ENCODE results near the gene CCDC171.

CCDC171 gene

DNA sequence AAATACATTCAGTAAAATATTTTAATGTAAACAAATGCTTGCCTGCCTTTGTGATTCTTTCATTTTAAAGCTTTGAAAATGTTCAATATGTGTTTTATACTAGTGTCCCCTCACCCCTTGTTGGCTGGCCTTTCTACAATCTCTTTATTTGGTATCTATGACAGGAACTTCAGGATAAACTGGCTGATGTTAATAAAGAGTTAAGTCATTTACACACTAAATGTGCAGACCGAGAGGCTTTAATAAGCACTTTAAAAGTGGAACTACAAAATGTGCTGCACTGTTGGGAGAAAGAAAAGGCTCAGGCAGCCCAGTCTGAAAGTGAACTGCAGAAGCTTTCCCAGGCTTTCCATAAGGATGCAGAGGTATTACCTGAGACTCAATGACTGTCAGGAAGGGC, 171.8 kb downstream of the CCDC171 start:
- no peaks in the 10 kb centered on the region for H3K79me2 ChIP-seq (ENCODE audit: control insufficient read depth, insufficient read depth, low read length, unreplicated experiment)
- 0 out of 2 replicates have a peak, but pooled peaks cover 2% of the 10 kb centered on the region for H3K36me3 ChIP-seq (ENCODE audit: insufficient read depth, low read length)
- peaks cover 17% of the 10 kb centered on the region for H3K4me1 ChIP-seq (ENCODE audit: control insufficient read depth, insufficient read depth, low read length, unreplicated experiment)
- peak overlapping the region; percentile 94 for H2AFZ ChIP-seq (ENCODE audit: low read length, unreplicated experiment)
- H3K4me3 ChIP-seq (ENCODE audit: low read depth, low read length), result peak overlapping the region; percentile 52
- no peak overlapping the region; the same call in 1 of the 2 replicates for H3K27ac ChIP-seq (ENCODE audit: low read depth, low read length)
- H3K27me3 ChIP-seq (ENCODE audit: insufficient read depth, low read length), result no peaks in the 10 kb centered on the region

DNA sequence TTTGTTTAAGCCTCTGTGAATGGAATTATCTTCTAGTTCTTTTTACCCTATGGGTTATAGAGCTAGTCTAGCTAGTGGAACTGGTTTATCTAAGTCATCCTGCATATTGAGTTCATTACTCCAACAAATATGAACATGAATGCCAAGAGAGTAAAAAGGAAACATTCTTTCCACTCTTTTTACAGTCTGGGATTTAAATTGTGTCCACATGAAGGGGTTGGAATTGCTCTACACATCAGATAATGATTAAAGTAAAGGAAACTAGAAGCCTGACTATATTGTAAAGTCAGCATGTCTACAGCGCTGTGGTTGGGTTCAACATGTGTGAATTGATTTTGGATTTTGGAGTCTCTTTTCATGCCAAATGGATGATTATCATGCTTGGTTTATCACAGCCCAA, 173.1 kb downstream of the CCDC171 start:
- Histone ChIP-seq H3K79me2 (ENCODE audit: control insufficient read depth, insufficient read depth, low read length, unreplicated experiment) (no peaks in the 10 kb centered on the region), H3K4me1 (ENCODE audit: control insufficient read depth, insufficient read depth, low read length, unreplicated experiment) (peaks cover 17% of the 10 kb centered on the region), H3K27me3 (ENCODE audit: insufficient read depth, low read length) (no peaks in the 10 kb centered on the region), H3K36me3 (ENCODE audit: insufficient read depth, low read length) (0 out of 2 replicates have a peak, but pooled peaks cover 2% of the 10 kb centered on the region), H3K27ac (ENCODE audit: low read depth, low read length) (no peak overlapping the region), H3K4me3 (ENCODE audit: low read depth, low read length) (no peak overlapping the region), H2AFZ (ENCODE audit: low read length, unreplicated experiment) (no peak overlapping the region)

DNA sequence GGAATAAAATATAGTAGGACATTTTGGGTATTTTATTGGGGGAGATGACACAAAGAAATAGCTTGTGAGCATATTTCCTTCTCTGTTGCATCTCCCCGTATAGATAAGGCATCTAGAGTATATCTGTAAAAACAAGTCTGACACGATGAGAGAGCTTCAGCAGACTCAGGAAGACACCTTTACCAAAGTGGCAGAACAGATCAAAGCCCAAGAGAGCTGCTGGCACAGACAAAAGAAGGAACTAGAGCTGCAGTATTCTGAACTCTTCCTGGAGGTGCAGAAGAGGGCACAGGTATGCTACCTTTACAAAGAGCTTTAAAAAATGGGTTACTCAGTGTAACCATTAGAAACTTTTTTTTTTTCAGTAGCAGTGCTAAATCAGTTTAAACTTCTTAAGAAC, 176.7 kb downstream of the CCDC171 start:
- Histone ChIP-seq H3K27ac (ENCODE audit: low read depth, low read length) (no peak overlapping the region), H3K4me3 (ENCODE audit: low read depth, low read length) (no peak overlapping the region), H3K27me3 (ENCODE audit: insufficient read depth, low read length) (no peaks in the 10 kb centered on the region), H3K36me3 (ENCODE audit: insufficient read depth, low read length) (0 out of 2 replicates have a peak, but pooled peaks cover 2% of the 10 kb centered on the region), H3K4me1 (ENCODE audit: control insufficient read depth, insufficient read depth, low read length, unreplicated experiment) (peaks cover 6% of the 10 kb centered on the region), H2AFZ (ENCODE audit: low read length, unreplicated experiment) (no peak overlapping the region), H3K79me2 (ENCODE audit: control insufficient read depth, insufficient read depth, low read length, unreplicated experiment) (no peaks in the 10 kb centered on the region)

DNA sequence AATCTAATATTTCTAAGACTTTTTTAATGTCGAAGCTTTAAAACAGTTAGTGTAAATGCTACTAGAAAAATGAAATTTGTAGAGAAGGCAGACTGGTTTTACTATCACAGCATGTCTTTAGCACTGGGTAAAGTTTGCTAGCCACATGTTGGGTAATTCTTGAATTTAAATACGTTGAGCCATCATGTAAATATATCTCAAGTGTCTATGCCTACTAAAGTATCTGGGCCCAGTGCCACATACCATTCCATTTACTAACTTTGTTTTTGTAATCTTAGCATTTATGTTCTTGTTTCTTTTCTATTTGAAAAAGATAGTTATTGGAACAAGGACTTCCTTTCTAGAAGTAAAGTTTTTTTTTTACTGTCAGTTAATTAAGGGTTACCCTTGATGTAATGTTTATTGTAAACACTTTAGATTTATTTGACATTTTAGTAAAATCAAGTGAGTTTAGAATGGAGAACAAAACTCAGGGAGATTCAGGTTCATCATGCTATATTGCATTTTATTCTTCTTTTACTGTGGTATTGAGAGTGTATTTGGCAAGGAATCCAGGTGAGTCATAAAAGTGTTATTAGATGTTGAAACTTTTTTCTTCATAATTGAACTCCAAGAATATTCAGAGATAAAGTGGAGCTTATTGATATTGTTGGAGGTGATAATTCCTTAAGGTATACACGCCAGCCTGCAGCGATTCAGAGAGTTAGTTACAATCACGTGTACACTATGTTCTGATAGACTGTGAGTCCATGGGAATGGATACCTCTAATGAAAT, 182.4 kb downstream of the CCDC171 start:
- Histone ChIP-seq H3K27me3 (ENCODE audit: insufficient read depth, low read length) (no peaks in the 10 kb centered on the region), H3K79me2 (ENCODE audit: control insufficient read depth, insufficient read depth, low read length, unreplicated experiment) (no peaks in the 10 kb centered on the region), H3K27ac (ENCODE audit: low read depth, low read length) (peak overlapping the region; percentile 86), H3K4me1 (ENCODE audit: control insufficient read depth, insufficient read depth, low read length, unreplicated experiment) (peaks cover 39% of the 10 kb centered on the region), H2AFZ (ENCODE audit: low read length, unreplicated experiment) (peak overlapping the region; percentile 41), H3K4me3 (ENCODE audit: low read depth, low read length) (peak overlapping the region; percentile 56), H3K36me3 (ENCODE audit: insufficient read depth, low read length) (no peaks in the 10 kb centered on the region)

DNA sequence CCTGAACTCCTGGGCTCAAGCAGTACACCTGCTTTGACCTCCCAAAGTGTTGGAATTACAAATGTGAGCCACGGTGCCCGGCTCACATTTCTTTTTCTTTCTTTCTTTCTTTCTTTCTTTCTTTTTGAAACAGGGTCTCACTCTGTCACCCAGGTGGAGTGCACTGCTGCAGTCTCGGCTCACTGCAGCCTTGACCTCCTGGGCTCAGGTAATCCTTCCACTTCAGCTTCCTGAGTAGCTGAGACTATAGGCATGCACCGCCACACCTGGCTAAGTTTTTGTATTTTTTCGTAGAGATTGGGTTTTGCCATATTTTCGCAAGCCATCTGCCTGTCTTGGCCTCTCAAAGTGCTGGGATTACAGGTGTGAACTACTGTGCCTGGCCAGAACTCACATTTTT, 183.7 kb downstream of the CCDC171 start:
- Histone ChIP-seq H3K36me3 (ENCODE audit: insufficient read depth, low read length) (no peaks in the 10 kb centered on the region), H3K27me3 (ENCODE audit: insufficient read depth, low read length) (no peaks in the 10 kb centered on the region), H3K27ac (ENCODE audit: low read depth, low read length) (no peak overlapping the region; the same call in 1 of the 2 replicates), H2AFZ (ENCODE audit: low read length, unreplicated experiment) (no peak overlapping the region), H3K4me1 (ENCODE audit: control insufficient read depth, insufficient read depth, low read length, unreplicated experiment) (peaks cover 39% of the 10 kb centered on the region), H3K79me2 (ENCODE audit: control insufficient read depth, insufficient read depth, low read length, unreplicated experiment) (no peaks in the 10 kb centered on the region), H3K4me3 (ENCODE audit: low read depth, low read length) (no peak overlapping the region)

DNA sequence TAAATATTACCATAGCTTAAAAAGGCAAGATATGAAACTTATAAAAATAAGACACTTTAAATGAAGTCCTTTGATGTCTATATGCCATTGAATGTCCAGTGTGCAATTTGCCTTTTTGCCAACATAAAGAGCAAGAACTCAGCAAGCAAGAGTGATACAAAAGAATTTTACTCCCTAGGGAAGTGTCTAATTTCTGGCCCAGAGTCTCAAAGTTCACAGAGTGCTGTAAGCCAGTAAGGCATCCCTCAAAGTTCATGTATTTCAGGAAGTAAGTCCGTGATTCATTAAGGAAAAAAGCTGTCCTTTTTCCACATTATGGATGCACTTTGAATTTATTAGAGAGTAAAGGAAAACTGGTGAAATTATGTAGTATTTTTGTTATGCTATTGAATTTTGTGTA, 185.2 kb downstream of the CCDC171 start:
- peaks cover 39% of the 10 kb centered on the region for H3K4me1 ChIP-seq (ENCODE audit: control insufficient read depth, insufficient read depth, low read length, unreplicated experiment)
- no peak overlapping the region for H3K4me3 ChIP-seq (ENCODE audit: low read depth, low read length)
- no peaks in the 10 kb centered on the region for H3K27me3 ChIP-seq (ENCODE audit: insufficient read depth, low read length)
- no peak overlapping the region for H2AFZ ChIP-seq (ENCODE audit: low read length, unreplicated experiment)
- no peaks in the 10 kb centered on the region for H3K36me3 ChIP-seq (ENCODE audit: insufficient read depth, low read length)
- H3K27ac ChIP-seq (ENCODE audit: low read depth, low read length), result peak overlapping the region; percentile 35
- no peaks in the 10 kb centered on the region for H3K79me2 ChIP-seq (ENCODE audit: control insufficient read depth, insufficient read depth, low read length, unreplicated experiment)

DNA sequence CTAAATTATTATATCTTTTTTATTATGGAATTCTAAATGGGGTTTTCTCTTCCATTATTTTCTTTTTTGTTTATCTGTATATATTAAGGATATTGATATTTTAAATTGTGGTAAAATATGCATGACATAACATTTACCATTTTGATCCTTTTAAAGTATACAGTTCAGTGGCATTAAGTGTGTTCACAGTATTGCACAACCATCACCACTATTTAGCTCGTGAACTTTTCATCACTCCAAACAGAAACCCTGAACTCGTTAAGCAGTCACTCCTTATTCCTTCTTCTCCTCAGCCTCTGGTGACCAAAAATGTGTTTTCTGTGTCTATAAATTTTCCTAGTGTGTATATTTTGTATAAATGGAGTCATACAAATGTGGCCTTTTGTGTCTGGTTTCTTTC, 188.2 kb downstream of the CCDC171 start:
- Histone ChIP-seq H3K4me1 (ENCODE audit: control insufficient read depth, insufficient read depth, low read length, unreplicated experiment) (peaks cover 30% of the 10 kb centered on the region), H3K79me2 (ENCODE audit: control insufficient read depth, insufficient read depth, low read length, unreplicated experiment) (no peaks in the 10 kb centered on the region), H2AFZ (ENCODE audit: low read length, unreplicated experiment) (no peak overlapping the region), H3K27me3 (ENCODE audit: insufficient read depth, low read length) (no peaks in the 10 kb centered on the region), H3K4me3 (ENCODE audit: low read depth, low read length) (no peak overlapping the region), H3K27ac (ENCODE audit: low read depth, low read length) (no peak overlapping the region), H3K36me3 (ENCODE audit: insufficient read depth, low read length) (no peaks in the 10 kb centered on the region)

DNA sequence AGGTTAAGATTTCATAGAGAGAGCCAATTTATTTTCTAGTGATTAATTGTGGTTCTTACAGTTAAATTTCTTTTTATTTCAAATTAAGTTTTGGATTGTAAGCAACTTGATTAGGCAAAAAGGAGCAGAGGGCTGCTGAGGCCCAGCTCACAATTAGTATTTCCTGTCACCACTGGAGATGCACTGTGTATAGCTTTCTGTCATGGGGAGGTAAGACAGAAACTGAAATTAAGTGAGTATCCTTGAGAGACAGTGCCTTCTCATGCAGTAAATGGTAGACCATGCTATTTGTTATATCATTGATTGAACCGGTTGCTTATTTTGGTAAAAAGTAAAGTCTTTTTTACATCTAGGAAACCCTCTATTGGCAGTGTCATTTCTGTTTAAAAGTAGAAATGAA, 190.7 kb downstream of the CCDC171 start:
- Histone ChIP-seq H3K79me2 (ENCODE audit: control insufficient read depth, insufficient read depth, low read length, unreplicated experiment) (no peaks in the 10 kb centered on the region), H3K4me3 (ENCODE audit: low read depth, low read length) (no peak overlapping the region), H2AFZ (ENCODE audit: low read length, unreplicated experiment) (no peak overlapping the region), H3K27me3 (ENCODE audit: insufficient read depth, low read length) (no peaks in the 10 kb centered on the region), H3K27ac (ENCODE audit: low read depth, low read length) (no peak overlapping the region), H3K36me3 (ENCODE audit: insufficient read depth, low read length) (no peaks in the 10 kb centered on the region), H3K4me1 (ENCODE audit: control insufficient read depth, insufficient read depth, low read length, unreplicated experiment) (peaks cover 11% of the 10 kb centered on the region)

DNA sequence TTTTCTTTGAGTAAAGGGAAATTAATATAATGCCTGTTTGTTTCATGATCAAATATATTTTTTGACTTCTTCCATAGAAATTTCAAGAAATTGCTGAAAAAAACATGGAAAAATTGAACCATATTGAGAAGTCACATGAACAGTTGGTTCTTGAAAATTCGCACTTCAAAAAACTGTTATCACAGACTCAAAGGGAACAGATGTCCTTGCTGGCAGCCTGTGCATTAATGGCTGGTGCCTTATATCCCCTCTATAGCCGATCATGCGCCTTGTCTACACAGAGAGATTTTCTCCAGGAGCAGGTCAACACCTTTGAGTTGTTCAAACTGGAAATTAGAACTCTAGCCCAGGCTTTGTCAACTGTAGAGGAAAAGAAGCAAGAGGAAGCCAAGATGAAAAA, 191.4 kb downstream of the CCDC171 start:
- Histone ChIP-seq H3K36me3 (ENCODE audit: insufficient read depth, low read length) (no peaks in the 10 kb centered on the region), H3K79me2 (ENCODE audit: control insufficient read depth, insufficient read depth, low read length, unreplicated experiment) (no peaks in the 10 kb centered on the region), H3K27ac (ENCODE audit: low read depth, low read length) (no peak overlapping the region), H2AFZ (ENCODE audit: low read length, unreplicated experiment) (no peak overlapping the region), H3K4me3 (ENCODE audit: low read depth, low read length) (no peak overlapping the region), H3K4me1 (ENCODE audit: control insufficient read depth, insufficient read depth, low read length, unreplicated experiment) (peaks cover 4% of the 10 kb centered on the region), H3K27me3 (ENCODE audit: insufficient read depth, low read length) (no peaks in the 10 kb centered on the region)

DNA sequence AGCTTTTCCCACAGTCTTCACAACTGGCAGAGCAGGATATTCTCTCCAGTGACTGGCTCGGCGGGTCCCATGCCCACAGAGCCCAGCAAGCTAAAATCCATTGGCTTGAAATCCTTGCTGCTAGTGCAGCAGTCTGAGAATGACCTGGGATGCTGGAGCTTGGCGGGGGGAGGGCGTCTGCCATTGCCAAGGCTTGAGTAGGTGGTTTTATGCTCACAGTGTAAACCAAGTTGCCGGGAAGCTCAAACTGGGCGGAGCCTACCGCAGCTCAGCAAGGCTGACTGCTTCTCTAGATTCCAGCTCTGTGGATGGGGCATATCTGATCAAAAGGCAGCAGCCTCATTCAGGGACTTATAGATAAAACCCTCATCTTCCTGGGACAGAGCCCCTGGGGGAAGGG, 194.1 kb downstream of the CCDC171 start:
- H3K4me3 ChIP-seq (ENCODE audit: low read depth, low read length), result no peak overlapping the region
- H3K4me1 ChIP-seq (ENCODE audit: control insufficient read depth, insufficient read depth, low read length, unreplicated experiment), result no peaks in the 10 kb centered on the region
- no peaks in the 10 kb centered on the region for H3K36me3 ChIP-seq (ENCODE audit: insufficient read depth, low read length)
- no peak overlapping the region for H3K27ac ChIP-seq (ENCODE audit: low read depth, low read length)
- no peaks in the 10 kb centered on the region for H3K27me3 ChIP-seq (ENCODE audit: insufficient read depth, low read length)
- H3K79me2 ChIP-seq (ENCODE audit: control insufficient read depth, insufficient read depth, low read length, unreplicated experiment), result no peaks in the 10 kb centered on the region
- H2AFZ ChIP-seq (ENCODE audit: low read length, unreplicated experiment), result no peak overlapping the region

DNA sequence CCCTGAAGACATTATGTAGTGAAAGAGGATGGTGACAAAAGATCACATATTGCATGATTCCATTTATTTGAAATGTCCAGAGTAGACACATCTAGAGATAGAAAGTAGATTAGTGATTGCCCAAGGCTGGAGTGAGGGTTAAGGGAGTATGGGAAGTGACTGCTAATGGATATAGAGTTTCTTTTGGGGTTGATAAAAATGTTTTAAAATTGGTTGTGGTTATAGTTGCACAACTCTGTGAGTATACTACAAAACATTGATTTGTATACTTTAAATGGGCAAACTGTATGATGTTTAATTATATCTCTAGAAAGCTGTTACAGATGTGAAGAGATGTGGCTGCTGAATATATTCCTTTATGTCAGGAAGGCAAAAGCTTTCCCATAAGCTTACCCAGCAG, 202.8 kb downstream of the CCDC171 start:
- no peaks in the 10 kb centered on the region for H3K36me3 ChIP-seq (ENCODE audit: insufficient read depth, low read length)
- no peak overlapping the region for H2AFZ ChIP-seq (ENCODE audit: low read length, unreplicated experiment)
- H3K27me3 ChIP-seq (ENCODE audit: insufficient read depth, low read length), result no peaks in the 10 kb centered on the region
- no peaks in the 10 kb centered on the region for H3K4me1 ChIP-seq (ENCODE audit: control insufficient read depth, insufficient read depth, low read length, unreplicated experiment)
- no peaks in the 10 kb centered on the region for H3K79me2 ChIP-seq (ENCODE audit: control insufficient read depth, insufficient read depth, low read length, unreplicated experiment)
- H3K27ac ChIP-seq (ENCODE audit: low read depth, low read length), result no peak overlapping the region
- no peak overlapping the region for H3K4me3 ChIP-seq (ENCODE audit: low read depth, low read length)

Data from ACC112 (cell line).